Nephron (organoid): ENCODE measurements around the gene ZNF830.

Experiments used
- H3K27ac Mint-ChIP-seq, 3 experiments: 2 replicates each; pipeline ENCODE4 v1.8.0; 2020; ENCODE audit warnings: mixed read lengths in 3 of 3, mild to moderate bottlenecking in 2 of 3, moderate library complexity in 1 of 3
- H3K27me3 Mint-ChIP-seq: 2 replicates; pipeline ENCODE4 v1.8.0; 2021; ENCODE audit warnings: low read depth, mild to moderate bottlenecking, moderate library complexity, mixed read lengths
- H3K36me3 Mint-ChIP-seq: 2 replicates; pipeline ENCODE4 v1.8.0; 2020; ENCODE audit warnings: low read depth, mixed read lengths
- H3K4me1 Mint-ChIP-seq: 2 replicates; pipeline ENCODE4 v1.8.0; 2020; ENCODE audit warnings: mixed read lengths
- H3K4me3 Mint-ChIP-seq, 3 experiments: 2 replicates each; pipeline ENCODE4 v1.8.0; 2020; ENCODE audit warnings: mild to moderate bottlenecking in 3 of 3, mixed read lengths in 3 of 3, moderate library complexity in 2 of 3
- H3K9me3 Mint-ChIP-seq: 2 replicates; pipeline ENCODE4 v1.8.0; 2020; ENCODE audit warnings: mixed read lengths
- CTCF ChIP-seq, 3 experiments: fragments of 200-600 bp; sonication (generic); IDR thresholded peaks; one replicate each; pipeline ENCODE4 v1.5.0; 2021; ENCODE audit warnings: antibody characterized with exemption in 3 of 3; ENCODE audit not compliant: unreplicated experiment in 3 of 3

ZNF830 gene

DNA sequence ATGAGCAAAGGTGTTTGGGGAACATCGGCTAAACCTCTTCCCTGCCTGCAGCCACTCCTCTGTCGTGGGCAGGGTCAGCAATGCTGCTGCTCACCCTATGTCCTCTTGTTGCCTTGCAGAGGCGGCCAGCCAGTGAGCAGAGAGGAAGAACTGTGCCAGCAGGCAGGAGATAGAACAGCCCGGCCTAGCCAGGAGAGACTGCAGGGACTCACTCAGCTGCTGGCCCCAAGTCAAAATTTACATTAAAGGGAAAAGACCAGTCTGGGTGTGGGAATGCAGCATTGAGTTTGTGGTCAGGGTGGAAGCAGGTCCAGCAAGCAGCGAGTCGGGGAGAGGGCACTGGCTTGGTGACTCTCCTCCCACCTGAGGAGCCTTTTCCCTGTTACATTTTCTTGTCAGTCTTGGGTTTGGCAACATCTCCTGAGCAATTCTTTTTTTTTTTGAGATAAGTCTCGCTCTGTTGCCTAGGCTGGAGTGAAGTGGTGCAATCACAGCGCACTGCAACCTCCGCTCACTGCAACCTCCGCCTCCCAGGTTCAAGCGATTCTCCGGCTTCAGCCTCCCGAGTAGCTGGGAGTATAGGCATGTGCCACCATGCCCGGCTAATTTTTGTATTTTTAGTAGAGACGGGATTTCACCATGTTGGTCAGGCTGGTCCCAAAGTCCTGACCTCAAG is 41.7 kb downstream of the ZNF830 start:
- Mint-ChIP-seq H3K9me3 (no peaks in the 10 kb centered on the region), H3K4me1 (no peaks in the 10 kb centered on the region), H3K27me3 (no peaks in the 10 kb centered on the region), H3K27ac (no peak overlapping the region), H3K4me3 (no peak overlapping the region), H3K36me3 (peaks cover 68% of the 10 kb centered on the region)
- TF ChIP-seq CTCF (IDR thresholded peaks at IDR 0.05; ENCODE audit: unreplicated experiment in 3 of 3) = no peak

DNA sequence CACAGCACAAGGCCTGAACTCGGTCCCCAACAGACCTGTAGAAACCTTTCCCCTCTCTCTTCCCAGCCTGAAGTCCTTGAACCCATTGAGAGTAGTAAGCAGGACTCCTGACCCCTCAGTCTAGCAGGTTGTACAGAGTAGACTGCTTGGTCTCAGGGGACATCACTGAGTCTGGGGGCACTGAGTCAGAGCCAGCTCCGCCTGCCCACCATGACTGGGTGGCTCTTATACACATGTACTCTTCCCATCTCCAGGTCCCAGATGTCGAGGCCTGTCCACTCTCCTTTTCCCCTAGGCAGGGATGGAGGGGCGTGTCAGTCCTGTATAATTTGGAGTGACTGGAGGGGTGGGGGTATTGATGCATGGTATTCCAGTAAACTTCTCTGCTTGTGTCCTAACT is 42.4 kb downstream of the ZNF830 start:
- Mint-ChIP-seq H3K9me3 (no peaks in the 10 kb centered on the region), H3K4me3 (no peak overlapping the region), H3K4me1 (no peaks in the 10 kb centered on the region), H3K27me3 (no peaks in the 10 kb centered on the region), H3K36me3 (peaks cover 67% of the 10 kb centered on the region), H3K27ac (no peak overlapping the region)
- TF ChIP-seq CTCF (IDR thresholded peaks at IDR 0.05; ENCODE audit: unreplicated experiment in 3 of 3) = no peak

DNA sequence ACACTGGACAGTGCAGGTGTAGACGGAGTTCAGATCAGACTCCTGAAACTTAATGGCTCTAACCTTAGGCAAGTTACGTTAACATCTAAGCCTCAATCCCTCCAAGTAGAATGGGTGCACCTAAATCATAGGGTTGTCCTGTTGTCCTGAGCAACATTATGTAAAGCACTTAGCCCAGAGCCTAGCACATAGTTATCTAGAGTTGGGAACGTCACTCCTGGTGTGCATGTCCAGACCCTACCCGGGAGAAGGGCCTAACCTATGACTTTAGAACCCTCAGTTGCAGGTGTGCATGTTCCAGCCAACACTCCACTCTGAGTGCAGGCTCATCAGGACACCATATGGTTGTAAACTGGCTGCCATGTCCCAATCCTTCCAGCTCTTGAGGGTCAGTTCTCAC is 45.0 kb downstream of the ZNF830 start:
- Mint-ChIP-seq H3K36me3 (peaks cover 70% of the 10 kb centered on the region), H3K4me1 (no peaks in the 10 kb centered on the region), H3K4me3 (no peak overlapping the region), H3K27me3 (no peaks in the 10 kb centered on the region), H3K9me3 (no peaks in the 10 kb centered on the region), H3K27ac (no peak overlapping the region)
- no peak for TF ChIP-seq CTCF (IDR thresholded peaks at IDR 0.05; ENCODE audit: unreplicated experiment in 3 of 3)

DNA sequence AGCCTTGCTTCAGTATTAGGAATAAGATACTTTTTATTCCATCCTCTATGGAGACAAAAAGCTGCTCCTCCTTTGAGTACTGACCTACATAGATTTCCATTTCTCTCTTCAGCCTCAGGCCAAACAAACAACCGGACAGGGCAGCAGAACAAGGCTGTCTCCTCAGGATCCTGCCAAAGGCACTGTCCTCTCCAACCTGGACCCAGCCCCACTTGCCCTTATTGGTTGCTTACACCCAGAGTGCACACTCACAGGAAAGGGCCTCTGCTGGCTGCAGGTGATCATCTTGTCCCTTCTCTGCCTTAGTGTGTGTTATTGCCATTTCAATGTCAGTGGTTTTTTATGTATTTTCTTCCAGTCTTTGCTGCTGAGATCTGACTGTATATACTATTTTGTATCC is 45.6 kb downstream of the ZNF830 start:
- Mint-ChIP-seq H3K9me3 (no peaks in the 10 kb centered on the region), H3K36me3 (peaks cover 69% of the 10 kb centered on the region), H3K27ac (no peak overlapping the region), H3K4me1 (no peaks in the 10 kb centered on the region), H3K27me3 (no peaks in the 10 kb centered on the region), H3K4me3 (no peak overlapping the region)
- TF ChIP-seq CTCF (IDR thresholded peaks at IDR 0.05; ENCODE audit: unreplicated experiment in 3 of 3) = no peak

- H3K9me3 Mint-ChIP-seq = no peaks in the 10 kb centered on the region
- no peak overlapping the region for H3K4me3 Mint-ChIP-seq
- H3K27ac Mint-ChIP-seq = no peak overlapping the region
- H3K36me3 Mint-ChIP-seq = peaks cover 44% of the 10 kb centered on the region
- H3K27me3 Mint-ChIP-seq = no peaks in the 10 kb centered on the region
- H3K4me1 Mint-ChIP-seq = no peaks in the 10 kb centered on the region
- TF ChIP-seq CTCF (IDR thresholded peaks at IDR 0.05; ENCODE audit: unreplicated experiment in 3 of 3) = no peak
These were observed 48.8 kb downstream of the ZNF830 start for GRCh38 chr17:35010093-35010492.

- no peak for TF ChIP-seq CTCF (IDR thresholded peaks at IDR 0.05; ENCODE audit: unreplicated experiment in 3 of 3)
- Mint-ChIP-seq H3K27me3 (no peaks in the 10 kb centered on the region), H3K9me3 (no peaks in the 10 kb centered on the region), H3K36me3 (peaks cover 46% of the 10 kb centered on the region), H3K27ac (no peak overlapping the region), H3K4me3 (no peak overlapping the region), H3K4me1 (no peaks in the 10 kb centered on the region)
These were observed 50.4 kb downstream of the ZNF830 start for GRCh38 chr17:35011671-35012216.
